Mesenteric fat pad (tissue), 1 donor: ENCODE results near the gene CCDC77. TPM values are rescaled to one million over a fixed set of nuclear protein-coding genes. Genes with fewer than 3 reads are reported as not detected.

Source experiments
- DNase-seq: peaks from one replicate; pipeline ENCODE4 v3.0.0-alpha.2; 2020; ENCODE audit warnings: low spot score
- total RNA-seq: library from RNA; stranded (reverse); fragmentation: NEBNext Ultra II Directional; extraction: Animal tissue kit (Norgen Biotek cat#: 25700); gene quantifications from one replicate; pipeline ENCODE4 v1.2.1, GENCODE V29; 2021
- donor health status: DM: yes; HTN: yes; CAD: no.

CCDC77 gene
- total RNA-seq, 1 donor from 2014 or later = 7.9 TPM

DNA sequence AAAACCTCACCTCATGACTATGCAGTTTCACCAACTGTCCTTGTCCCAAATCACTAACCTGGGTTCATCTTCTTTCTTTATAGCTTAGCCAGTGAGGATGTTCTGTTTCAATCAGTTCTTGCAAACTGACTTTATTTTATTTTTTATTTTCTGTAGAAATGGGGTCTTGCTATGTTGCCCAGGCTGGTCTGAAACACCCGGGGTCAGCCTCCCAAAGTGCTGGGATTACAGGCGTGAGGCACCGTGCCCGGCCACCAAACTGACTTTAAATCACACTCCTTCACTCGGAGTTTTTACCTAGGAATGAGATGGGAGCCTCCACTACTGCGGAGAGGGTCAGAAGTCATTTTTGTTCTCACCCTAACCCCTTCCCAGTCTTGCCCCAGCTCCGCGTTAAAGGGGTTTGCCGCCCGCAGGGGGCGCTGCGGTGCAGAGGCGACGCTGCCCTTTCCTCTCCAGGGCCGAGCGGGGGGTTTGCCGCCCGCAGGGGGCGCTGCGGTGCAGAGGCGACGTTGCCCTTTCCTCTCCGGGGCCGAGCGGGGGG, 51.3 kb downstream of the CCDC77 start:
- no peak for DNase-seq

GRCh38 chr12:454833-455232, 53.4 kb downstream of the CCDC77 start:
- DNase-seq = no peak

GRCh38 chr12:455821-456220, 54.4 kb downstream of the CCDC77 start:
- no peak for DNase-seq

- DNase-seq = no peak
Measured at GRCh38 chr12:457676-458075, 56.2 kb downstream of the CCDC77 start.

- no peak for DNase-seq
Measured at GRCh38 chr12:459050-459429, 57.6 kb downstream of the CCDC77 start.

DNA sequence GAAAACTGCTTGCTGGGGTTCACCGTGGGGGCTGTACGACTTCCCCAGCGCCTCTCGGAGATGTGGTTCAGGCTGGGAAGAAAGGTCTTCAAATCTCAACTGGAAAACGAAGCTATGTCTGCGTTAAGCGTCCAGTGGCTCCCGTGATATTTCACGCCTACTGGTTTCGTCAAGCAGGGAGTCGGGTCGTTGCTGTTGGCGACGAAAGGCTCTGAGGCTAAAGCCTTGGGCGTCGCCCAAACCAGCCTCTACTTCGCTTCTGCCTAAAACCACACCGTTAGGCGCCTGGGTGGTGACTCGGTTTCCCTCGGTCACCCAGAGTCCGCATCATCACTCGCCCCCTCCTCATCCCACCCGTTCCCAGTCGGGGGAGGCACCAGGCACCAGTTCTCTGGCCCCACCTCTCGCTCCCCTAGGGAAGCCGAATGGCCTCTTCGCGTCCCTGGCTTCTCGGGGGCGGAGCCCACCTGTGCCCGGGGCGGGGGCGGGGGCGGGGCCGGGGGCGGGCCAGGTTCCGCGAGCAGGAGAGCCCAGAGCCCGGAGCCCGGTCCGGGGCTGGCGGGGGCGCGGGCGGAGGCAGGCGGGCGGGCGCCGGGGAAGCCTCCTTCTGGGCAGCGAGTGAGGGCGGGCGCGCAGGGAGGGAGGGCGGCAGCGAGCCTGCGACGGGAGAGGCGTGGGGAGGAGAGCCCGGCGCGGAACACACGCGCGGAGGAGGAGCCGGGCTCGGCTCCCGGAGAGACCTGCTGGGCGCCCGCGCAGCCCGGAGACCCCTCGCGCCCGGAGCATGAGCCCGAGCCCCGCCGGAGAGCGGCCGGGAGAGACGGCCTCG, 58.2 kb downstream of the CCDC77 start, which contains the start of gene B4GALNT3:
Gene B4GALNT3 (plus strand): TSS at position 510 of the 829 bp plus-strand sequence. CDS start 438 bp downstream, outside the sequence.
- DNase-seq = no peak

GRCh38 chr12:460261-461230, 59.1 kb downstream of the CCDC77 start:
- DNase-seq = no peak

DNA sequence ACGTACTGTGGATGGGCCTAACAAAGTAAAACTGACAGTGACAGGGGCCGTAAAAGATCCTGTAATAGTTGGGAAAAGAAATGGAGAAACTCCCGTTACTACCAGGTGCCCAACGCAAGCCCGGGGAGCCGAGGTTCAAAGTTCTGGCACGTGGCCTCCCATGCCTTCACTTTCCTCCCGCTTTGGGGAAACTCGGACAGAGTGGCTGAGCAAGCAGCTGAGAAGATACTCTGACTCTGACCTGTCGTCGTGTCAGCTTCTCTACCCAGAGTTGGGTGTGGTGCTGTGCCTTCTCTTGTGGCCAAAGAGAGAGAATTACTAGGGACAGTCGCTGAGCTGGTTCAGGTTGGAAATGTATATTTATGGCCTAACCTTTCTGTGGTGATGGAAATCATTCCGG, 60.0 kb downstream of the CCDC77 start:
- no peak for DNase-seq

DNA sequence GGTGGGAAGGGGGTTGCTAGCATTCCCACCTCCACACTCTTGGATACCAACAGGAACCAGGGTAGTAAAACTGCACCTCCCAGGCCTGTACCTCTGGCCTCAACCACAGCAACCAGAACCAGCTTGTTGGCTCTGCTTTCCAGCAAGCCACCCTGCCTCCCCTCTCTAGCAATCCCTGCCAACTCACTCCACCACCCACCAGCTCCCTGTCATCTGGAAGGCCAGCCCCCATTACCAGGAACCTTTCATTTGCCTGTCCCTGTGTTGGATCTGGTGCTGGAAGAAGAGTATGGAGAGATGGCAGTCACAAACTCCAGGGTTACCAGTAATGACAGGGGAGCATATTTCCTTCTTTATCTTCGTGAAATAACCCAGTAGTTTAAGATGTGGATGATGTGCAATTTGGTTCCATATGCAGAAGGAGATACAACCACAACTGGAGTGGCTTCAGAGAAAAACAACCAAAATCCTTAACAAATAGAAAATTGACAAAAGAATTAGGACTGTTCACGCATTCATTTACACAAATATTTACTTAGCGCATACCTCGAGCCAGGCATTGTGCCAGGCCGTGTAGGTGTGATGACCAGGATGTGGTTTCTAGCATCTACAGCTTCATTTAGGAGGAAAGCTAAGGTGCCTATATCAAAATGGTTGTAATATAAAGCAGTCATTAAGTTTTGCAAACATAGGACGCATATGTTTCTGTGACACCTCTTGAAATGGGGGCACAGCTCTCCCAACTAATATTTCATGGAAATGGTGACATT, 61.7 kb downstream of the CCDC77 start:
- no peak for DNase-seq

DNA sequence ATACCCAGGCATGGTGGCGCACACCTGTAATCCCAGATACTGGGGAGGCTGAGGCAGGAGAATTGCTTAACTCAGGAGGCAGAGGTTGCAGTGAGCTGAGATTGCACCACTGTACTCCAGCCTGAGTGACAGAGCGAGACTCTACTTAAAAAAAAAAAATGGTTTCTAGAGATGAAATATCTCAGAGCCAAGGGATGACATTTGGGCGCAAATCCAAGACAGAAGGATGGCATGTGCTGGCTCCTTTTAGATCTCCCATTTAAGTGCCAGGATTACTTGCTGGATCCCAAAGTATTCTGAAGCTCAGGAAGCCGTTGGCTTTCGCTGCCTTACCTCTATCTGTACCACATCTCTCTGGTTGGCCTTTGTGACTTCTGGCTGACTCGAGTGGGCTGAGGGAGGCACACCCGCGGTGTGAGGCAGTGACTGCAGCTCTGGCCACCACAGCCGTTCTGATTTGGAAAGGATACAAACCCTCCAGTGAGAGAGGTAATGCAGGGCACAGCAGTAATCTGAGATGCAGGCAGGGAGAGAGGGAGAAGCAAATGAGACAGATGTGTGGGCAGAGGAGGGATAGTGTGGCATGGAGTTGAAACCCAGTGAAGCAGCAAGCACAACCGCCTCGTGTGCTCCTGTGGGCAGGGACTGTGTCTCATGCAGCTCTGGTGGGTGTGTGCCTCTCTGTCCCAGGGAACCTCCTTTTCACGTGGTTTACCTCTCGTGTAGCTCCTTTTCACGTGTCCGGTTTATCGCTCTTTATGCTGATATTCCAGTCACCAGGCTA, 63.2 kb downstream of the CCDC77 start:
- no peak for DNase-seq

DNA sequence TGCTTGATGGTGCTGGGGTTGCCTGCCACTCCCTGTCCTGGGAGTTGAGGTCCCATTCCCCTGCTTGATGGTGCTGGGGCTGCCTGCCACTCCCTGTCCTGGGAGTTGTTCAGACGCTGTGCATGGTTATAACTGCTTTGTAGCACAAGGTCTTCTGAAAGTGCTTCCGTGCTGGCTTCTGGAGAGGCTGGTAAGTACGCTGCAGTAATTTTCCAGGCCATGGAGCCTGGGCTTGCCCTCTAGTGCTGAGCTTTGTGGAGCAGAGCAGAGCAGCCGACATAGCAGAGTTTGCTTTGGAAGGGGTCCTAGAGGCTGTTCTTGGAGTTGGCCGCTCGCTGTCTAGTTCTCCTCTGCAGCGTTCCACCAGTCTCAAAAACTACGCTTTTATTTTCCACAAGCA, 64.6 kb downstream of the CCDC77 start:
- DNase-seq = no peak

GRCh38 chr12:466762-467161, 65.3 kb downstream of the CCDC77 start:
- no peak for DNase-seq

DNA sequence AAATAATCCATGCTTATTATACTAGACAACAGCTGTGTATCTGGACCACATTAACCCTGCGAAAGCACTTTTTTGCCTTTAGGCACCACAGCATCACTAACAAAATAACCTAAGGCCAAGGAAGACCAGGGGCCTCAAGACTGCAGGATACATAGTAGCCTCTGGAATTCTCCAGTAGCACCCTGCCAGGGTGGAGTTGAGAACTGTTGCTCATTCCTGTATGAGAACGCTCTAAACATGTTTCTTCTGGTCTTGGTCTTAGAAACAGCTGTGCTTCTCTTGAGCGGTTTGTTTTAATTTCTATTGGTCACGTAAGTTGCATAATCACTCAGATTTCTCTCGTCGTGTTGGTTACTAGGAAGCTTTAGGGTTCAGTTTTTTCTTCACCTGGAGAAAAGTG, 66.1 kb downstream of the CCDC77 start:
- no peak for DNase-seq

- DNase-seq = no peak
Measured at GRCh38 chr12:468671-469389, 67.4 kb downstream of the CCDC77 start.

DNA sequence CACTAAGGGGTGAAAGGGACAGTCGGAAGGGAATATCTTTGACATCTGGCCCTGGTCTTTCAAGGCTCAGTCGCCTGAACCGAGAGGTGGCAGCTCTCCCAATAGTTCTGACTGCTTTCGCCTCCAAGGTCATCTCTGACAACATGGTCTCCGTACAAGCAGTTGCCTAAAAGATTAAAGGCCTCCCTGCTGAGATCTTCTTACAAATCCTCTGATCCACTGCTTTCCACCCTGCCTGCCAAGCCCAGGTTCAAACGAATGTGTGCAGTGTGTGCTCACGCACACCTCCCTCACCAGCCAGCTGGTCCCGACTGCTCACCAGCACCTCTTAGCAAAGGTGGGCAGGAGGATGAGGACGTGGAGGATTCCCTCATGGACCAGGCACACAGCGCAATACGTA, 68.7 kb downstream of the CCDC77 start:
- DNase-seq = no peak

DNA sequence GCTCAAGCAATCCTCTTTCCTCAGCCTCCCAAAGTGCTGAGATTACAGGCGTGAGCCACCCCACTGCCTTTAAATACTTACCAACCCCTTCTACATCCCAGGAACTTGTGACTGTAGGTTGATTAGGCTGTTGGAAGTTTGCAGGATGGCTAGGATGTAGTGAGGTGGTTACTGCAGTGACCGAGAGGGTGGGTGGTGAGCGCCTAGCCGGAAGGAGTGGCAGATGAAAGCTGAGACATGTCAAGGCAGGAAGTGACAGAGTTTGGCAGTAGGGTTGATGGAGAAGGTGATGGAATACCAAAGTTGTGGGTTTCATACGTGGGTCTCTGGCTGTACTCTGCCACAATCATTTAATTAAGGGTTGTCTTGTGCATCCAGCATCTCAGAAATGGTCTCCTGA, 71.8 kb downstream of the CCDC77 start:
- no peak for DNase-seq

GRCh38 chr12:473863-474577, 72.6 kb downstream of the CCDC77 start:
- no peak for DNase-seq

DNA sequence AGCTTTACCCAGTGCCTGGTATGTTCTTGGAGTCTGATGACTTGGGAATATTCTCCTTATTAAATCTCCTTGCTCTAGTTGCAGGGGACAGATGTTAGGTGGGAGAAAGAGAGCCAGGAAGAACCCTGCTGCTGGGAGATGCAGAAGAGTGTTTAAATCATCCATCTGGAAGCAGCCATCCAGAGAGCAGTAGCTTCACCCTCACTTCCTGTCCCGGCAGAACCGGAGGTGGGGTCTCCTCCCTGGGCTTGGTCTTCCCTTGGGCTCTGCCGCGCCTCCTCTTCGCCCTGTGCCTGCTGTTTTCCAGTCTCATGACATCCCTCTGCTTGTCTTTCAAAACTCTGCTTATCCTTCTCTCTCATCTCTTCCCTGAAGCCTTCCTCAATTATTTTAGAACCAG, 73.8 kb downstream of the CCDC77 start:
- no peak for DNase-seq

DNA sequence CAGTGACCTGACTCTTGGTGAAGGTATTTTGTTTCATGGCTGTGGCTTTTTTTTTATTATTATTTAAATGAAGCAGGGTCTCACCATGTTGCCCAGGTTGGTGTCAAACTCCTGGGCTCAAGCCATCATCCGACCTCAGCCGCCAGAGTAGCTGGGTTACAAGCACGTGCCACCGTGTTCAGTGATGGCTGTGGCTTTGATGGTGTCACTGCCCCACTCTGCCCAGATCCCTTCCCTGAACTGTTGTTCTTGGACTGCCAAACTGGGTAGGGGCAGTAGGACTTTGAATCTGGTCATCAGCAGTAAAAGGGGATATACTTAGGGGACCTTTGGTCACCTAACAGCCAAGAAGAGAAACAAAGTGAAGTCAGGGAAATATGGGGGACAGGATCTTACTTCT, 77.7 kb downstream of the CCDC77 start:
- no peak for DNase-seq
